CD1c-positive myeloid dendritic cell (primary cell): ENCODE data around the gene C5orf34.
"Not testable (repeated sequence)": the region's sequence is repeated elsewhere in the genome, so short reads cannot be mapped to it uniquely, and the experiment has no call there.

ENCODE experiments used
- DNase-seq: peaks from one replicate; pipeline ENCODE4 v3.0.0-alpha.2; 2016; ENCODE audit errors: extremely low spot score

C5orf34 gene, protein sequence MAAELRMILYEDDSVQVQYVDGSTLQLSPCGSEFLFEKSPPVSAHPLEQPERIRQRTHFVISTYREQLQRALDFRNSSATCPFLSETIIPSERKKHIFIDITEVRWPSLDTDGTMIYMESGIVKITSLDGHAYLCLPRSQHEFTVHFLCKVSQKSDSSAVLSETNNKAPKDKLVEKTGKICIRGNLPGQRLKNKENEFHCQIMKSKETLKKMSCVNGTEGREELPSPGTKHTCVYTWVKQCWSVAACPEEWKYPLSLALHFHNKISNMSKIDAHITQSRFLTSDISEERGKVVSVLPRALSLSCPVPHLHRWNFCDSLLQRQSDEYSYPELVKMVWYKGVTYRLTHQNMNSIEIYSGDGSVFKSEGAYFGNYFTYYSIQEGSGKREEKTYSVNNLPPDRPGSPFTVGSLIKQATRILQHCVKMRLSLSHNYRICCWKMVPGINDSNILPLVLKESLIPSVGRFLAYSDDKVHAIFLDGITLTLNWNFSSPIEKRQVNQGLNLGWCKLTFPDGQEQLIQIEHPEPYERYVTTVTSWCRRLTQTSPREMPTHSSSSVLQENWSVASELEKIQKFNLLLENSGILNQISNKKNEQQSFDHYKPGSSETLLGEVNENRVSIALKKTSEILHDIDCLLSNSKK

DNA sequence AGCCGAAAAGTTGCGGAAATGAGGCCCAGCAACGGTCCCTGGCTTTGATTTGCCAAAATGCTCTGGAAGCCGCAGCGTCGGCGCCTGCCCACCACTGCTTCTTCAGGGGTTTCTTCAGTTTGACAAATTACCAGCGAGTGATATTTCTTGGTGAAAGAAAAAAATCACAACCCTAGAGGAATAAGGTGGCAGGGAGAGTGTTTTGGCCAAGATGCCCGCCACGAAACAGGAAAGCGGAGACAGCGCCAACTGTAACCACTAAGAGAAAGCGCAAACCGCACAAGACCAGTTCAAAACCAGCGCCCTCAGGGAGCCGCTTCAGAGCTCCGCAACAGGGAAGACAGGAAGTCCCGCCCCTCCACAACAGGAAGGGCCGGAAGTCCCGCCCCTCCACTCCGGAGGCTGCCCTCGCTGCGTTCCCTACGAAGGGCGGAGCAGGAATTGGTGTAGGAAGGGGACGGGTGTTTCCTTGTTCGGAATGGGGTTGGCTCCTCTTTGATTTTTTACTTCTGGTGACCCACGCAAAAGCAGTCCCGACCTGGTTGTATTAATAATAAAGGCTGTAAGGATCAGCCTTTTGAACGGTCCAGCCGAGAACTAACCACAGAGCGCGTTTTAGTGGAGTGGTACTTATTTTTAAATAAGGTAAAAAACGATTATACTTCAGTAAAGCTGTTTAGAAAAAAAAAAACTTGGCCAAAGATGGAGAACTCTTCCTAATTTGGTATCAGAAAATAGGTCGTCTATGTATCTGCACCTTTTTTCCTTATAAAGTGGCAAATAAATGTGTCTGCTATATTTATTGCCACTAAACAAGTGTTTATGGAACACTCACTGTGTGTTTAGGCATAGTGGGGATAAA lies at the start of gene C5orf34:
TSS of gene C5orf34 (minus strand) at position 333 of the 862 bp plus-strand sequence. CDS start 5,809 bp downstream, outside the sequence.
- peak; percentile 98 for DNase-seq

DNA sequence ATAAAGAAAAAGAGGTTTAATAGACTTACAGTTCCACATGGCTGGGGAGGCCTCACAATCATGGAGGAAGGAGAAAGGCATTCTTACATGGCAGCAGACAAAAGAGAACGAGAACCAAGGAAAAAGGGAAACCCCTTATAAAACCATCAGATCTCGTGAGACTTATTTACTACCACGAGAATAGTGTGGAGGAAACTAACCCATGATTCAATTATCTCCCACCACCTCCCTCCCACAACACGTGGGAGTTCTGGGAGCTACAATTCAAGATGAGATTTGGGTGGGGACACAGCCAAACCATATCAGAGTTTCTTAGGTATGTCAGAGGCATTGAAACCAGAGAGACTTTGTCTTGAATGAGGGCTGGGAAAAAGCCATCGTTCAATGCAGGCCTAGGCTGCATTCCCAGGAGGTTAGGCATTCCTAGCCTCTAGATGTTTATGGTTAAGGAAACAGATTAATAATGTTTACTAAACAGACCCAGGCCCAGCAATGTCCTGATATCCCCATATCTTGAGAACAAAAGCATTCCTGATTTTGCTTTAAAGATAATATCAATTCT lies 49.4 kb upstream of the C5orf34 start:
- no peak for DNase-seq

DNA sequence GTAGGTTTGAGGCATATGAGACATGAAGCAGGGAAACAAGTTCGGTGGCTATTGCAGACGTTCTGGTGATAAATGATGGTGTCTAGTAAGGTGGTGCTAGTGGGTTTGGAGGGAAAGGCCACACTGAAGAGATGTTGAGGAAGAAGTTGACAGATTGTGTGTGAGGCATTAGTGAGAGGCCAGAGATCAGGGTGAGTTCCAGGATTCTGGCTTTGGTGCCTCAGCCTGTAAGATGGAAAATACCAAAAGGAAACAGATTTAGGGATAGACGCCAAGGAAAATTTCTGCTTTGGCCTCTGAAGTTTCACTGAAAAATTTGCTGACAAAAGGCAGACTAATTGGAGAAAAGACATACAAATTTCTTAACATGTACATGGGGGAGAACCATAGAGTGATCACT lies 48.4 kb upstream of the C5orf34 start:
- no peak for DNase-seq

DNA sequence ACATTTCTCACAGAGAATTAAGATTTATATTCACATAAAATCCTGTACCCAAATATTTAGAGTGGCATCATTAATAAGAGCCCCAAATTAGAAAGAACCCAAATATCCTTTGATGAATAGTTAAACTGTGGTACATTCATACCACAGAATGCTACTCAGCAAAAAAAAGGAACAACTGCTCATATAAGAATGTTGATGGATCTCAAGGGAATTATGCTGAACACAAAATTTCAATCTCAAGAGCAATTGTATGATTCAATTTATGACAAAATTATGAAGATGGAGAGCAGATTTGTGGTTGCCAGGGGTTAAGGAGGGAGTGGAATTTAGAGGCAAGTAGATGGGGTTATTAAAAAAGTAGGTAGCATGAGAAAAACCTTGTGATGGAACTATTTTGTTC lies 46.4 kb upstream of the C5orf34 start:
- DNase-seq: no peak

GRCh38 chr5:43560128-43560527 lies 45.2 kb upstream of the C5orf34 start:
- no peak for DNase-seq

- DNase-seq: peak; percentile 89
These were observed 42.1 kb upstream of the C5orf34 start, which contains the start of gene PAIP1 for GRCh38 chr5:43556857-43557542. Gene PAIP1 (minus strand): TSS chr5:43557077. CDS start chr5:43556846, 231 bp downstream.

DNA sequence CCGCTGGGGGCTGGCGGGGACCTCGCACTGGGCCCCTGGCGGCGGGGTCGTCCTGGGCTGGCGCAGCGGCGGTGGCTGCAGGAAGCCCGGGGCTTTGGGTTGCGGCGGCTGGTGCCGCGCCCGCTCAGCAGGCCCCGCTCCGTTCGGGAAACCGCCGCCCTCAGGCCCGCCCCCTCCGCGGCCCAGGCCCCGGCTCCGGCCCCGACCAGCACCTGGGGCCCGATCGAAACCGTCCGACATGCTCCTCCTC lies 41.6 kb upstream of the C5orf34 start:
- not testable (repeated sequence) for DNase-seq

DNA sequence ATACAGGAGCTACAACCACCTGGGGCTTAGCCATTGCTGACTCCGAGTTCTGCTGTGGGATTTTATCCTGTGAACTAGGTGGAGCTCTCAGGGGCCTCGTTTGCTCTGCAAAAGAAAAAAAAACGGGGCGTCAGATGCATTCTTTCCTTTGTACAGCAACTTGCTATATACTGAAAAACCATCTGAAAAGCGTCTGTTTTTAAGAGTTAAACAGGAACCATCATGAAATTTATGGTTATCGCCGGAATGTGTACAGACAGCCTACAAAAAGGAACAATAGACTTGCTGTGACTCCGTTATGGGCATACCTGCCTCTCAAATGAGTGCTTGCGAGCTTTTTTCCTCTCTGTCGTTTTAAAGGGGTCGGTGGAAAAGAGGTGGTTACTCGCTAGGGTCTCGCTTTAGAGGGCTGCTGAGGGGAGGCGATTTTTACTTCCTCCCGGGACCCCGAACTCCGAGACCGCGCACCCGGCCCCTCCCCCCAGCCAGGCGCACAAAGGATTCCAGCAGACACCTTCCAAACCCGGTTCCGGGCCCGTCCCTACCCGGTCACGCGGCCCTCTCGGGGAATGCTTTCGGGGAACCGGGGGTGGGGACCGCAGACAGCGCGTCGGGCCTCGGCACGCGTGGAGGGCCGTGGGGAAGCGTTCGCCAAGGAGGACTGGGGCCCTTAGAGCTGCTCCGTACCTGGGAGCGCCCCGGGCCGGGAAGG lies 41.1 kb upstream of the C5orf34 start:
- DNase-seq: peak; percentile 69

DNA sequence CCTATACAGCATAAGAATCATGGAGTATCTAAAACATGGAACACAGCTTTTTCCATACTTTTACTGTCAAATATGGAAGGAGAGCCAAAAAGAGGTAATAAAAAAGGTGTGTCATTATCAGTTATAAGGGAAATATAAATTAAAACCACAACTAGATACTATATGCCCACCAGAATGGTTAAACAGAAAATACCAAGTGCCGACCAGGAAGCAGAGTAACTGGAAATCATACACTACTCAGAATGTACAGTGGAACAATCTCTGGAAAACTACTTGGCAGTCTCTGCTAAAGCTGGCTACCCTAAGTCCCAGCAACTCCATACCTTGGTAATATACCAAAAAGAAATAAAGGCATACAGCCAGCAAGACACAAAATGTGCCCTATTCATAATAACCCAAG lies 39.5 kb upstream of the C5orf34 start:
- DNase-seq: no peak

DNA sequence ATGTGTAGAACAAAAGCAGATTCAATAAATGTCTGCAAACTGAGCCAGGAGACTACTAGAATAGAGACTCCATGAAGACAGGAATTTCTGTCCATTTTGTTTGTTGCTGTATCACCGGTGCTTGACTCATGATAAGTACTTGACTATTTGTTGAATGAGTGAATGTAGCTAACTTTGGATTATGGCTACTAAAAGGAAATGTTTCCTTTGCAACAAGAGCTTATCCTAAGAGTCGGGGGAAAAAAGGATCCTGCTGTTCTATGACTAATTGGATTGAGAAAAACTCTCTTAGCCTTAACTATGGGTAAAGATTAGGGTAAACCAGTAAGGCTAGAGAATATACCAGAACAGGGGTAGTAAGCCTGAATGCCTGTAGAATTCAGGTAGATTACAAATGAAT lies 38.4 kb upstream of the C5orf34 start:
- DNase-seq: no peak

- no peak for DNase-seq
These were observed 36.8 kb upstream of the C5orf34 start for GRCh38 chr5:43551731-43552130.

GRCh38 chr5:43549272-43549671 lies 34.3 kb upstream of the C5orf34 start:
- not testable (repeated sequence) for DNase-seq

GRCh38 chr5:43548358-43548757 lies 33.4 kb upstream of the C5orf34 start:
- no peak for DNase-seq

DNA sequence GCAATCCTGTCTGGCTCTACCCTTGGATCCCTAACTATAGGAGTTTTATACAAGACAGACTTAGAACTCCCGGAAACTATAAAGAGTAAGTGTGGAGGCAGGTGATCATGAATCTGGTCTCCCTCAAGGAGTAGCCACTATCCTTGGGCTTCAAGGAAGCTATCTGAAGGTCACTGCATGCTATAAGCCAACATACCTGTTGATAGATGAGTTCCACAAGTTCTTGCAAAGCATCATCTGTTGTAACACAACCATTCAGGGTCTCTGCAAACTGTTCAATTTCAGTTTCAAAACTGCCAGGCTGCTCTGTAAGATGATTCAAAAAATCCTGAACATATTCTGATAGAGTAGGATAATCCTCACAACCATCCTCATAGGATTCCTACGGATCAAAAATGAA lies 32.6 kb upstream of the C5orf34 start:
- DNase-seq: no peak

GRCh38 chr5:43543434-43543833 lies 28.5 kb upstream of the C5orf34 start:
- DNase-seq: no peak

DNA sequence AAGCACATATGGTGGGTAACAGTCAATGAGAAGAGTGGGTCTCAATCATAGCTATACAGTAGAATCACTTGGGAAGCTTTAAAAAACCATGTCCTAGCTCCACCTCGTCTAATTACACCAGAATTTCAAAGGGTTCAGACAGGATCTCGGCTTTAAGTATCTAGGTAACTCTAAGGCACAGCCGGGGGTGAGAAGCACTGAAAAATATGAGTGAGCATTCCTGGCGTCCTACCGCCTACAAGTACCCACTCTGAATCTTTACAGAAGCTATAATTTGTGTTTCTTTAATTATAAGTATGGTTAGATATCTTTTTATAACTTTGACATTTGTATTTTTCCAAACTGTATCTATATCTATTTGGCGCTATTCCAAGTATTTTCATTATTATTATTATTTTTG lies 25.8 kb upstream of the C5orf34 start:
- DNase-seq: no peak

GRCh38 chr5:43536972-43537371 lies 22.0 kb upstream of the C5orf34 start:
- no peak for DNase-seq

- no peak for DNase-seq
These were observed 18.7 kb upstream of the C5orf34 start for GRCh38 chr5:43533646-43534045.

- no peak for DNase-seq
These were observed 15.7 kb upstream of the C5orf34 start for GRCh38 chr5:43530648-43531047.

DNA sequence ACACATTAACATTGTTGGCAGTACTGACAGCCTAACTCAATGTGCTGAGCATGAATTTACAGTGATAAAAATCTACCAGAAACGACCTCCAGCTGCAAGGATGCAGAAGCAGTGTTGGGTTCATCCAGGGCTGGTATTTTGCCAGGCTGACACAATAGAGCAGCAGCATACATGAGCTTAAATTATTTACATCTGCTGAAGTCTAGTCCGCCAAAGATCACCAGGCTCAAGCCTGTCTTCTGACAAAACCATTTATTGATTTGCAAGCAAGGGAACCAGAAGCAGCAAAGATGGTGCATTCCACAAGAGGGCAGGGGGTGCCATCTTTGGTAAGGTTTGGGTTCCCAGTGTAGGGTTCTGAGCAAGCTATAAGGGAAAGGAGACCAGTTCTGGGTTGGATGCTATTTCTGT lies 8.7 kb upstream of the C5orf34 start:
- DNase-seq: no peak

- DNase-seq: no peak
These were observed 5.7 kb upstream of the C5orf34 start for GRCh38 chr5:43520615-43521014.
